NCI-H2196 treated with DMSO at 0.1 percent for 48 hours (cell line): ENCODE measurements around the gene MMP17.

Source experiments
- DNase-seq: peaks from one replicate; lab custom pipeline; 2025; ENCODE audit not compliant: unreplicated experiment; lab: John Stamatoyannopoulos, UW

MMP17 gene

DNA sequence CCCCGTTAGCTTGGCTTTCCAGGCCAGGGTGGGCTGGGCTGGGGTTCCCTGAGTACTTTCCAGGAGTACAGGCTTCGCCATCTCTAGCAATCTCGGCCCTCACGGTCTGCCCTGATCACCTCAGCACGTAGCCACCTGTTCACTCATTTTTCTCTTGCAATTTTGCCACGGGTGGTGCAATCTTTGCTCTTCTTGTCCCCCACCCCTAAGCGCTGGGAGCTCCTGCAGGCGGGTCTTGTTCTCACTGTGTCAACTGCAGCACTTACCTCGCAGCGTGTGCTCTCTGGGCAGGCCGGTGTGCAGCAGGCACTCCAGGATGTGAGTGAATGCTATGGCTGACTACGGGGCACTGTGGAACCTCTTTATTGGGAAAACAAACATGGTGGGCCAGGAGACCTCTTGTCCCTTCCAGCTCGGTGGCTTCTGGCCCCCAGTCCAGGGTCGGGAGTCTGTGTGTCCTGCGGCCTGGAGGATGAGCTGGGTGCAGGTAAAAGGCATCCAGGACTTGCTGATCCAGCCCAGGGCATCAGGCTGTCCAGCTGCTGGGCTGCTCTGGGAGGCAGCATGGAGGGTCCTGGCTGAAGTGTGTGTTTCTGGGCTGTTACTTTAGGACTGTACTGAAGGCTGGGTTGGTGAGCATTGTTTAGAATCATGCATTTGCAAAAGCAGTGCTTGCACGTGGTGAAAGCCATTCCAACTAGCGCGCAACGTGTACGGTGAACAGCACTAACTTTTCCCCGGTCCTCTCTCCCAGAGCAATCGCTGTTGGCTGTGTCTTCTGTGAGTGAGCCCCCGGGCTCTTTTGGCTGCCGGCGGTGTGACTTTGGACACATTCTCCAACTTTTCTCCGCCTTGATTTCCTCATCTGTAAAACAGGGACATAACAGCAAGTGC is 64.8 kb downstream of the MMP17 start:
- DNase-seq, result no peak

DNA sequence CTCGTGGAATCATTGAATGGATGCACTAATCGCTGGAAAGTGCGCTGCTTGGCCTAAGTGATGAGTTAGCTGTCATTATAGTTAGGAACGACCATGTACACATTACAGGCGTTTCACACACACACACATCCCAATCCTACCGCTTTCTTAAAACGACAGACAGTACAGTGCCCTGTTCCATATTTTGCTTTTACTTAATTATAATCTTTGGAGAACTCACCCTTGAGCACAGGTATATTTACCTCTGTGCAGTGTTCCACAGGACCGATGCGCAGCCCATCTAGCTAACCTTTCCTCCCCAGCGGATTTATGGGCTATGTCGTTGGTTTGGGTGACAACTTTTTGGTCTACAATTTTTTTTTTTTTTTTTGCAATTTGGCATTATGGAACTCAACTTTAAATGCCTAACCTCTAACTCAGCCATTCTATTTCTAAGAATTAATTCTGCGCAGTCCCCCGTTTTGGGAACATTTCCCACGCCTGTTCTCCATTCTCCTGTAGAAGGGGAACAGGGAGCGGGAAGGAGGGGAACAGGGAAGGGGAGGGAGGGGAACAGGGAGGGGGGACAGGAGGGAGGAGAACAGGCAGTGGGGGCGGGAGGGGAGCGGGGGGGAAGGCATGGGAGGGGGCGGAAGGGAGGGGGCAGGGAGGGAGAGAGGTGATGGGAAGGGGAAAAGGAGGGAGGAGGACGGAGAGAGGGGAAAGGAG is 65.6 kb downstream of the MMP17 start:
- no peak for DNase-seq

DNA sequence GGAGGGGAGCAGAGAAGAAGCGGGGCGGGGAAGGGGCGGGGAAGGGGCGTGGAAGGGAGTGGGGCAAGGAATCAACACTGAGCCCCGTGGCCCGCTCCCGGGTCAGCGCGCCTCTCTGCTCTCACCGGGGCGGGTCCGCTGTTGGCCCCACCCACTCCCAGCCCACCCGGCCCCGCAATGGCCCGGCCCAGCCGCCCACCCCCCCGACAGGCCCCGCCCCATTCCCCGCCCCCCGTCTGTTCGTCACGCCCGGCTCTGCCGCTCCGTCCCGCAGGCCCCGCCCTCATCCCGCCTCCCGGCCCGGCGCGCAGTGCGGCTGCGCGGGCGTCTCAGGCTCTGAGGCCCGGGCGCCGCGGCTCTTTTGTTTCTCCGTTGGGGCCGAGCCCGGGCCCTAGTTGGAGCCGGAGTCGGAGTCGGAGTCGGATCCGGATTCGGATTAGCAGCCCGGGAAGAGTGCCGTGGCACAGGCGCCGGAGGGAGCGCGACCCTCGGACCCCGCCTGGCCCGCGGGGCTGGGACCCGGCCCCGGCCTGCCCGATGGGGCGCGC is 66.2 kb downstream of the MMP17 start, which contains the start of gene ULK1:
Gene ULK1 (plus strand): TSS at position 310 of the 548 bp plus-strand sequence. CDS start 380 bp downstream, outside the sequence.
- peak; percentile 94 for DNase-seq

DNA sequence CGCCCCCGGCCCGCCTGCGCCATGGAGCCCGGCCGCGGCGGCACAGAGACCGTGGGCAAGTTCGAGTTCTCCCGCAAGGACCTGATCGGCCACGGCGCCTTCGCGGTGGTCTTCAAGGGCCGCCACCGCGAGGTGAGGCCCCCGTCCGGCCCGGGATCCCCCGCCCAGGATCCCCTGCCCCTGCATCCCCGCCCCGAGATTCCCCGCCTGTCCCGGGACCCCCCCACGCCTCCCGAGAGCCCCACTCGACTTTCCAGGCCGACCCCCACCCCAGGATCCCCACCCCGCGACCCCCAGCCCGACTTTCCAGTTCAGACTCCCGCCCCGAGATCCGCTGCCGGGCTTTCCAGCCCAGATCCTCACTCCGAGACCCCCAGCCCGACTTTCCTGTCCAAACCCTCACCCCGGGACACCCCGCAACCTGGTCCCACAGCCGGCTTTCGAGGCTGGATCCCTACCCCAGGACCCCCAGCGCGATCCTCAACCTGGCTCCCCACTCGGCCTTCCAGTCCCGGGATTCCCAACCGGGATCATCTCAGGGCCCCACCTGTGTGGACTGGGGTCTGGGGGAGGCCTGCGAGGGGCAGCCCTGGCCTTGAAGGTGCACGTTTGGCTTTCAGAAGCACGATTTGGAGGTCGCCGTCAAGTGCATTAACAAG is 66.9 kb downstream of the MMP17 start:
- DNase-seq, result no peak

DNA sequence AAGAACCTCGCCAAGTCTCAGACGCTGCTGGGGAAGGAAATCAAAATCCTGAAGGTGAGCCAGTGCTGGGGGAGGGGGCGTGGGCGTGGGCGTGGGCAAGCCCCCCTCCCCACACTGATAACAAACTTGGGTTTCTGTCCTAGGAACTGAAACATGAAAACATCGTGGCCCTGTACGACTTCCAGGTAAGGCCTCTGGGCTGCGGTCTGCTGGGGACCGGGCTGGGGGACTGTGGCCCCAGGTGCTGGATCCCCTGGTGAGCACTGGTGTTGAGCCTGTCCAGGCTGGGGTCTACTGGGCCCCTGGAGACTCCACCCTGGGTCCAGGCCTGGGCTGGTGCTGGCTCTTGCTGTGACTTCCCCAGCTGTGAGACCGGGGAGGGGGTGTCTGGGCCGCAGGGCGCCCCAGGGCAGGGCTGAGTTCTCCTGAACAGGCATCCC is 67.5 kb downstream of the MMP17 start:
- DNase-seq, result no peak

DNA sequence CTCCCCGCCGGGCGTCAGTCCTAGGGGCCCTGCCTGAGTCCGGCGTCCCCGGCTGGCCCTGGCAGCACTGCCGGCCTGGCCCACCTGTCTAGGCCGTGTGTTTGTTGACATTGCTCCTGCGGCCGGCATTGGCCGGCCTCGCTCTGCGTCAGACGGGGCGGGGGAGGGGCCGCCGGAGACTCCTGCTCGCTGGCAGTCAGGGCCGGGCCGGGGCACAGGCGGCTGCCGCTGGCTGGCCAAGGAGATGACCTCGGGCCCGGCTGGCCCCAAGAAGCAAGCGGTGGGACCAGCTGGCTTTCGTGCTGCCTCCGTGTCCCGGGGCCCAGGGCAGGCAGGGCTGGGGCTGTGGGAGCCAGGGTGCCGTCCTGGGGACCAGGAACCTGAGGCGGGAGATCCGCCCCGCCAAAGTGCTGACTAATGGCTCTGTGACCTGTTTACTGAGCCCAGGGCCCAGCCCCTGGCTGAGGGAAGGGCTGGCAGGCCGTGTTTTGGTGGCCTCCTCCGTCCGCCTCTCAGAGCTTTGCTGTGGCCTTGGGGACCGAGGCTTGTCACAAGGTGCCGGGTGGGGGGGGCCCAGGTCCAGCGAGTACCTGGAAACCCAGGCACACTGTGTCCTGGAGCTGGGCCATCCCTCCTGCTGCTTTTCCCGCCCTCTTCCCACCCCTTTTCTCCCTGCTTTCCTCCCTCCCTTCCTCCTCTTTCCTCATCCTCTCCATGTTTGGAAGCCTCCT is 68.1 kb downstream of the MMP17 start:
- peak; percentile 87 for DNase-seq

DNA sequence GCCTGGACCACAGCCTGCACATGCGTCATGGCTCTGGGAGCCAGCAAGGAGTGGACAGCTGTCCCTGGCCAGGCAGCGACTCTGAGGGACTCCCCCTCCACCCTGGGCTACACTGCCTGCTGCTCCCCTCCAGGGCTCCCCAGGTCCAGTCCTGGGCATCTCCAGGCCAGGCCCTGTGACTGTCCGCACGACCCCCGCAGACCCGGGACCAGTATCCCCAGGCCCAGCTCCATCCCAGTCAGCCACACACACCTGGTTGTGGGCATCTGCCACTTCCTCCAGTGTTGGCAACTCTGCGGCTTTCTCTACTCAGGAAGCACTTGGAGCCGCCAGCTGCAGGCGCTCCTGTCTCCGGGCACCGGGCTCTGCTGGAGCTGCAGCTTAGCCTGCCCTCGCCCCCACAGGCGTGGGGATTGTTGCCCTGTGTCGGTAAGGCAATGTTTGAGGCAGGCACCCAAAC is 68.6 kb downstream of the MMP17 start:
- peak; percentile 71 for DNase-seq

DNA sequence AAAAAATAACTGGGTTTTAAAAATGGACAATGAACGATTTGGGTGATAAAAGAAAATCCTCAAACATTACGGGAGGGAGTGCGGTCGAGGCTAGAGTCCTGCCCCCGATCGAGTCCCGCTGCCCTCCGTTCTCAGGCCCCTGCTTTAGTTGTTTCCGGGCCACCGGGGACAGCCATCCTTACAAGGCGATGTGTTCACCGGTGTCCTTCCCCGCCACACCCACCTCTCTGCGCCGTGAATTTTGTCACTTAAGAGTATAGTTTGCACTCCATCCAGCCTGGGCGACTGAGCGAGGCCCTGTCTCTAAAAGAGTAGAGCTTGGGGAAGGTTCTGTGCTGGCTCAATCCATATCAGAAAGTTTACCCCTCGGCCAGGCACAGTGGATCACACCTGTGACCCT is 69.1 kb downstream of the MMP17 start:
- DNase-seq, result no peak

DNA sequence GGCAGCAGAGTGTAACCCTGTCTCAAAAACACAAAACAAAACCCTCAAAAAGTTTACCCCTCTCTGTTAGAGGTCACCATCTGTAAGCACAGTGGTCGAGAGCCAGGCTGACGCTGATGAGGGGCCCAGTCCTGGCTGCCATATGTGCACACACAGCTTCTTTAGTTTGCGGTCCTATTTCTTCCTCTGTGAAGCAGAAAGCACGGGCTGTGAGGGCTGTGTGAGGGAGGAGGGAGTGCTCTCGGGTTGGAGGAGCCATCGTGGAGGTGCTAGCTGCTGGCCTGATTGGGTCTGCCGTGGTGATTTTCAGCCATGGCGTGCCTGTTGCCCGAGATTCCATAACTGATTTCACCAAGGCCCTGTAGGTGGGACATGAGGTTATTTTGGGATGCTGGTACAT is 69.7 kb downstream of the MMP17 start:
- no peak for DNase-seq

DNA sequence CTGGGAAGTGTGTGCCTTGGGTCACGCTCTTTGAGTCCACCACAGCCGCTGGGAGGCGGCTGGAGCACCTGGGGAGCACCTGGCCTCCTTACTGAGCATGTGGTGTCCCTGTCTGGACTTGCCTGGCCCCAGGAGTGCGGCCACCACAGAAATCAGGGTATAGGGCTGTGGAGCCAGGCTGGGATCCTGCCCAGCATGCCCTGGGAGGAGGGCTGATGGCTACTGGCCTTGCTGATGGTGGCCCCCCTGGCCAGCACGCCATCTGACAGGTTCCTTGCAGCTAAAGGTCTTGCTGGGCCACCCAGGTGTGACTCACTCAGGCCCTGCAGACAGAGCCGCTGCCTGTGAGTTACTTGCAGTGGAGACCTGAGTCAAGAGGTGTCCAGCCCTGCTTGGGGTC is 72.2 kb downstream of the MMP17 start:
- DNase-seq, result no peak
